HT-29 (cell line): ENCODE data around the gene MOBP. TPM values are rescaled to one million over a fixed set of nuclear protein-coding genes. Genes with fewer than 3 reads are reported as not detected.

ENCODE experiments used
- DNase-seq: peaks from one replicate; pipeline ENCODE4 v3.0.0-alpha.2; 2015; ENCODE audit warnings: low spot score
- total RNA-seq: library from RNA; depleted of rRNA; stranded (reverse); fragments of >200 nt; shearing (Covaris generic); gene quantifications from 2 replicates; pipeline ENCODE4 v1.2.3, GENCODE V29; 2014

MOBP gene
- total RNA-seq, 1 experiment from 2014 or later: not detected

GRCh38 chr3:39497753-39498152, 30.3 kb downstream of the MOBP start:
- no peak for DNase-seq

GRCh38 chr3:39499651-39500273, 32.3 kb downstream of the MOBP start:
- DNase-seq: no peak

GRCh38 chr3:39501059-39501458, 33.6 kb downstream of the MOBP start:
- DNase-seq: no peak

GRCh38 chr3:39501968-39502837, 34.7 kb downstream of the MOBP start:
- DNase-seq: no peak

GRCh38 chr3:39502838-39503145, 35.3 kb downstream of the MOBP start:
- no peak for DNase-seq

GRCh38 chr3:39505866-39506742, 38.6 kb downstream of the MOBP start:
- no peak for DNase-seq

- no peak for DNase-seq
Measured at GRCh38 chr3:39506863-39507262, 39.4 kb downstream of the MOBP start.

- DNase-seq: no peak
Measured at GRCh38 chr3:39513791-39514369, 46.4 kb downstream of the MOBP start.

- no peak for DNase-seq
Measured at GRCh38 chr3:39515681-39516441, 48.4 kb downstream of the MOBP start.

- DNase-seq: no peak
Measured at GRCh38 chr3:39519103-39519502, 51.6 kb downstream of the MOBP start.

GRCh38 chr3:39519554-39520288, 52.2 kb downstream of the MOBP start:
- no peak for DNase-seq

- DNase-seq: no peak
Measured at GRCh38 chr3:39521456-39521855, 54.0 kb downstream of the MOBP start.

- DNase-seq: no peak
Measured at GRCh38 chr3:39524107-39524506, 56.6 kb downstream of the MOBP start.

GRCh38 chr3:39528844-39529243, 61.4 kb downstream of the MOBP start:
- DNase-seq: no peak

- DNase-seq: no peak
Measured at GRCh38 chr3:39529577-39529976, 62.1 kb downstream of the MOBP start.

- no peak for DNase-seq
Measured at GRCh38 chr3:39531066-39531465, 63.6 kb downstream of the MOBP start.

- no peak for DNase-seq
Measured at GRCh38 chr3:39531665-39532064, 64.2 kb downstream of the MOBP start.

GRCh38 chr3:39532777-39533176, 65.3 kb downstream of the MOBP start:
- no peak for DNase-seq

GRCh38 chr3:39533226-39533625, 65.7 kb downstream of the MOBP start:
- no peak for DNase-seq

- no peak for DNase-seq
Measured at GRCh38 chr3:39540162-39540921, 72.9 kb downstream of the MOBP start.
